ENCODE measurements around the gene POLR2A. TPM values are rescaled to one million over a fixed set of nuclear protein-coding genes. Genes with fewer than 3 reads are reported as not detected.
"Not testable (repeated sequence)": the region's sequence is repeated elsewhere in the genome, so short reads cannot be mapped to it uniquely, and the experiment has no call there.

POLR2A gene
- total RNA-seq, 2 donors from 2014 or later = 129 to 189 TPM

DNA sequence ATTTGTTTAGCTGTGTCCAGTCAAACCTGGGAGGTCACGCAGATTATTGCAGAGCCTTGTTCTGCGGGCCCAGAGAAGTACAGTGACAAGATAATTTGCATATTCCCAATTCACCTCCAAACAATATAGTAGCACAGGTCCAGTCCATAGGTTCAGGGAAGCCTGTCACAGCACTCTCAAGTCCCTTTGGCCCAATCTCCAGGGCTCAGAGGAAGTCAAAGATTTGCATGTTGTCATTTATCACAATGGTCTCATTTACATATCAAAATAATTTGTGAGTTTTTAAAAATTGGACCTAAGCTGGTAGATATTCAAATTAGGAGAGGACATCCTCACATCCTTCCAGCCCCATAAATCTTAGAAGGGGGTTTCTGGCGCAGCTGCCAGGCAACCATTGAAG is 16.7 kb upstream of the POLR2A start:
- TF ChIP-seq, protein P1, sequence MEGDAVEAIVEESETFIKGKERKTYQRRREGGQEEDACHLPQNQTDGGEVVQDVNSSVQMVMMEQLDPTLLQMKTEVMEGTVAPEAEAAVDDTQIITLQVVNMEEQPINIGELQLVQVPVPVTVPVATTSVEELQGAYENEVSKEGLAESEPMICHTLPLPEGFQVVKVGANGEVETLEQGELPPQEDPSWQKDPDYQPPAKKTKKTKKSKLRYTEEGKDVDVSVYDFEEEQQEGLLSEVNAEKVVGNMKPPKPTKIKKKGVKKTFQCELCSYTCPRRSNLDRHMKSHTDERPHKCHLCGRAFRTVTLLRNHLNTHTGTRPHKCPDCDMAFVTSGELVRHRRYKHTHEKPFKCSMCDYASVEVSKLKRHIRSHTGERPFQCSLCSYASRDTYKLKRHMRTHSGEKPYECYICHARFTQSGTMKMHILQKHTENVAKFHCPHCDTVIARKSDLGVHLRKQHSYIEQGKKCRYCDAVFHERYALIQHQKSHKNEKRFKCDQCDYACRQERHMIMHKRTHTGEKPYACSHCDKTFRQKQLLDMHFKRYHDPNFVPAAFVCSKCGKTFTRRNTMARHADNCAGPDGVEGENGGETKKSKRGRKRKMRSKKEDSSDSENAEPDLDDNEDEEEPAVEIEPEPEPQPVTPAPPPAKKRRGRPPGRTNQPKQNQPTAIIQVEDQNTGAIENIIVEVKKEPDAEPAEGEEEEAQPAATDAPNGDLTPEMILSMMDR (conservative IDR thresholded peaks at IDR 0.05) = no peak
- Histone ChIP-seq H3K4me3 (ENCODE audit: low read length) (no peak overlapping the region), H3K4me1 (ENCODE audit: control insufficient read depth, insufficient read depth, low read length) (no peaks in the 10 kb centered on the region), H3K9ac (ENCODE audit: extremely low read depth, low read length, poor library complexity, severe bottlenecking) (no peak overlapping the region), H3K36me3 (ENCODE audit: control insufficient read depth, insufficient read depth, low read length) (peaks cover 11% of the 10 kb centered on the region), H3K9me3 (ENCODE audit: control insufficient read depth, low read length) (no peaks in the 10 kb centered on the region), H3K27ac (ENCODE audit: low read depth, low read length) (no peak overlapping the region), H3K27me3 (ENCODE audit: control insufficient read depth, insufficient read depth, low read length, poor library complexity, severe bottlenecking) (no peaks in the 10 kb centered on the region)
- Mint-ChIP-seq H3K4me3 (no peak overlapping the region), H3K9me3 (no peaks in the 10 kb centered on the region), H3K4me1 (no peaks in the 10 kb centered on the region), H3K27me3 (ENCODE audit: insufficient read depth) (no peaks in the 10 kb centered on the region), H3K36me3 (ENCODE audit: low read depth) (peaks cover 19% of the 10 kb centered on the region), H3K27ac (no peak overlapping the region)
- WGBS, 2 experiments (ENCODE audit: insufficient coverage in 1 of 2, insufficient read length in 1 of 2) = 95 to 100% methylated on average over 1 to 3 of the region's 3 CpGs
- no peak for DNase-seq

DNA sequence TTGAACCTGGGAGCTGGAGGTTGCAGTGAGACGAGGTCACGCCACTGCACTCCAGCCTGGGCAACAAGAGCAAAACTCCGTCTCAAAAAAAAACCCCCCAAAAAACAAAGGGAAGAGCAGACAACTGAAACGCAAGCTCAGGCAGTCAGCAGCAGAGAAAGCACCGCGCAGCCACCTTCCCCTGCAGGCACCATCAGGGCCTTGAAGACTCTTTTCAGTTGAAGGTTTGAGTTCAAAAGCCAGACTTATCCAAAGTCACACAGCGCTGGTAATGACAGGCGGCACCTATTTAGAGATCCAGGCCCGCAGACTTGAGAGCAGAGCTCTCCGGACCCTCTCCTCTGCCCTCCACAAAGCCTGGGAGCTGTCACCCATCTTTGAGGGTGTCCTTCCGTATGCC is 15.9 kb upstream of the POLR2A start:
- no peak overlapping the region for H3K27ac ChIP-seq (ENCODE audit: low read depth, low read length)

DNA sequence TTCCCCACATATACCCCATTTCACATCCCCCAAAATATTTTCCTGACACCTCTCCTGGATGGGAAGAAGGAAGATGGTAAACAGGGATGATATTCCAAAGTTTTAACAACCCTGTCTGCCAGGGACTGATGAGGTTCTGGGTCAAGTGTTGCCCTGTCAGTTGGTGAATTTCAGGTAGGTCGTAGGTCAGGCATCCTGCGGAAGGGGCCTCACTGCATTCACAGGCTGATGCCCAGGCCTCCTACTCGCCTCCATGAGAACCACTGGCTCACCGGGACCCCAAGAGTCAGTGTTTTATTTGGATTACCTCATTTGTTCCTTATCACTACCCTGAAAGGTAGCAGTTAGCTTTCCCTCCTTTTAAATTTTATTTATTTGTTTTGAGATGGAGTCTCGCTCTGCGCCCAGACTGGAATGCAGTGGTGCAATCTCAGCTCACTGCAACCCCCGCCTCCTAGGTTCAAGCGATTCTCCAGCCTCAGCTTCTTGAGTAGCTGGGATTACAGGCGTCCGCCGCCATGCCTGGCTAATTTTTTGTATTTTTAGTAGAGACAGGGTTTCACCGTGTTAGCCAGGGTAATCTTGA is 15.3 kb upstream of the POLR2A start:
- Mint-ChIP-seq H3K36me3 (ENCODE audit: low read depth) (peaks cover 17% of the 10 kb centered on the region), H3K4me1 (no peaks in the 10 kb centered on the region), H3K4me3 (no peak overlapping the region), H3K27me3 (ENCODE audit: insufficient read depth) (no peaks in the 10 kb centered on the region), H3K9me3 (no peaks in the 10 kb centered on the region), H3K27ac (peak overlapping the region; percentile 30)
- WGBS, 2 experiments (ENCODE audit: insufficient coverage in 1 of 2, insufficient read length in 1 of 2) = 87 to 91% methylated on average over 11 to 12 of the region's 12 CpGs
- Histone ChIP-seq H3K4me3 (ENCODE audit: low read length) (no peak overlapping the region), H3K27me3 (ENCODE audit: control insufficient read depth, insufficient read depth, low read length, poor library complexity, severe bottlenecking) (no peaks in the 10 kb centered on the region), H3K36me3 (ENCODE audit: control insufficient read depth, insufficient read depth, low read length) (peaks cover 11% of the 10 kb centered on the region), H3K9me3 (ENCODE audit: control insufficient read depth, low read length) (no peaks in the 10 kb centered on the region), H3K9ac (ENCODE audit: extremely low read depth, low read length, poor library complexity, severe bottlenecking) (no peak overlapping the region), H3K4me1 (ENCODE audit: control insufficient read depth, insufficient read depth, low read length) (no peaks in the 10 kb centered on the region), H3K27ac (ENCODE audit: low read depth, low read length) (no peak overlapping the region)
- no peak for DNase-seq
- TF ChIP-seq, protein P1 (conservative IDR thresholded peaks at IDR 0.05) = no peak

More for the DNA sequence above, 15.9 kb upstream of the POLR2A start:
- Mint-ChIP-seq H3K4me1 (no peaks in the 10 kb centered on the region), H3K36me3 (ENCODE audit: low read depth) (peaks cover 18% of the 10 kb centered on the region), H3K27ac (peak overlapping the region; percentile 30), H3K9me3 (no peaks in the 10 kb centered on the region), H3K27me3 (ENCODE audit: insufficient read depth) (no peaks in the 10 kb centered on the region), H3K4me3 (no peak overlapping the region)
- Histone ChIP-seq H3K36me3 (ENCODE audit: control insufficient read depth, insufficient read depth, low read length) (peaks cover 11% of the 10 kb centered on the region), H3K4me1 (ENCODE audit: control insufficient read depth, insufficient read depth, low read length) (no peaks in the 10 kb centered on the region), H3K9ac (ENCODE audit: extremely low read depth, low read length, poor library complexity, severe bottlenecking) (no peak overlapping the region), H3K4me3 (ENCODE audit: low read length) (no peak overlapping the region), H3K9me3 (ENCODE audit: control insufficient read depth, low read length) (no peaks in the 10 kb centered on the region), H3K27me3 (ENCODE audit: control insufficient read depth, insufficient read depth, low read length, poor library complexity, severe bottlenecking) (no peaks in the 10 kb centered on the region)
- WGBS, 2 experiments (ENCODE audit: insufficient coverage in 1 of 2, insufficient read length in 1 of 2) = 94 to 97% methylated on average over 11 of the region's 11 CpGs
- TF ChIP-seq, protein P1 (conservative IDR thresholded peaks at IDR 0.05) = no peak
- no peak for DNase-seq

DNA sequence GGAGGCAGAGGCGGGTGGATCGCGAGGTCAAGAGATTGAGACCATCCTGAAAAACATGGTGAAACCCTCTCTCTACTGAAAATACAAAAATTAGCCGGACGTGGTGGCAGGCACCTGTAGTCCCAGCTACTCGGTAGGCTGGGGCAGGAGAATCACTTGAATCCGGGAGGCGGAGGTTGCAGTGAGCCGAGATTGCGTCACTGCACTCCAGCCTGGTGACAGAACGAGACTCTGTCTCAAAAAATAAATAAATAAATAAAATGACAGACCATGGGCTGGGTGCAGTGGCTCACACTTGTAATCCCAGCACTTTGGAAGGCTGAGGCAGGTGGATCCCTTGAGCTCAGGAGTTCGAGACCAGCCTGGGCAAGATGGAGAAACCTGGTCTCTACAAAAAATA is 14.3 kb upstream of the POLR2A start:
- not testable (repeated sequence) for H3K4me1 ChIP-seq (ENCODE audit: control insufficient read depth, insufficient read depth, low read length); H3K27me3 Mint-ChIP-seq (ENCODE audit: insufficient read depth); H3K4me3 Mint-ChIP-seq; H3K9me3 ChIP-seq (ENCODE audit: control insufficient read depth, low read length); DNase-seq; H3K27ac Mint-ChIP-seq; H3K4me1 Mint-ChIP-seq; H3K9me3 Mint-ChIP-seq; H3K9ac ChIP-seq (ENCODE audit: extremely low read depth, low read length, poor library complexity, severe bottlenecking); H3K4me3 ChIP-seq (ENCODE audit: low read length); H3K27ac ChIP-seq (ENCODE audit: low read depth, low read length); H3K27me3 ChIP-seq (ENCODE audit: control insufficient read depth, insufficient read depth, low read length, poor library complexity, severe bottlenecking)
- H3K36me3 Mint-ChIP-seq (ENCODE audit: low read depth) = peaks cover 13% of the 10 kb centered on the region
- H3K36me3 ChIP-seq (ENCODE audit: control insufficient read depth, insufficient read depth, low read length) = peaks cover 11% of the 10 kb centered on the region
- 88 to 95% methylated on average over 11 to 12 of the region's 12 CpGs for WGBS, 2 experiments (ENCODE audit: insufficient coverage in 1 of 2, insufficient read length in 1 of 2)

DNA sequence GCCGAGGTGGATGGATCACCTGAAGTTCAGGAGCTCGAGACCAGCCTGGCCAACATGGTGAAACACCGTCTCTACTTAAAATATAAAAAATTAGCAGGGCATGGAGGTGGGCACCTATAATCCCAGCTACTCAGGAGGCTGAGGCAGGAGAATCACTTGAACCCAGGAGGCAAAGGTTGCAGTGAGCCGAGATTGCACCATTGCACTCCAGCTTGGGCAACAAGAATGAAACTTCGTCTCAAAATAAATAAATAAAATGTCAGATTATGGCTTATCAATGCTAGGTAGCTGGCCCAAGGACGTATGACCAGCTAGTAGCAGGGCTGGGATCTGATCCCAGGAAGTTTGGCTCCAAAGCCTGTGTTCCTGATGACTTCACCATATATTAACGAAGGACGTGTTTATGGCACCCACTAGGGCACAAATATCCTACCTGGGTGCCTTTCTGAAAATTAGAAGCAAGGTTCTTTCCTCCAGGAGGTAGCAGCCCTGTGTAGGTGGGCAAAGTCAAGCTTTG is 13.7 kb upstream of the POLR2A start:
- H3K36me3 Mint-ChIP-seq (ENCODE audit: low read depth) = peaks cover 11% of the 10 kb centered on the region
- not testable (repeated sequence) for DNase-seq; H3K4me3 Mint-ChIP-seq; H3K4me1 ChIP-seq (ENCODE audit: control insufficient read depth, insufficient read depth, low read length); H3K4me3 ChIP-seq (ENCODE audit: low read length); H3K27ac Mint-ChIP-seq; H3K27ac ChIP-seq (ENCODE audit: low read depth, low read length); H3K27me3 Mint-ChIP-seq (ENCODE audit: insufficient read depth); H3K27me3 ChIP-seq (ENCODE audit: control insufficient read depth, insufficient read depth, low read length, poor library complexity, severe bottlenecking); H3K9me3 ChIP-seq (ENCODE audit: control insufficient read depth, low read length); H3K4me1 Mint-ChIP-seq; H3K9me3 Mint-ChIP-seq; H3K9ac ChIP-seq (ENCODE audit: extremely low read depth, low read length, poor library complexity, severe bottlenecking)
- WGBS, 2 experiments (ENCODE audit: insufficient coverage in 1 of 2, insufficient read length in 1 of 2) = 89 to 98% methylated on average over 7 to 8 of the region's 8 CpGs
- H3K36me3 ChIP-seq (ENCODE audit: control insufficient read depth, insufficient read depth, low read length) = peaks cover 11% of the 10 kb centered on the region

Data from endodermal cell (in vitro differentiated cells).